SW480 (cell line): Measurements from ENCODE around the gene KRTAP9-1.
A peak's percentile ranks its signal among the peaks of the same experiment; 100 is the strongest.
"Not testable (repeated sequence)": the region's sequence is repeated elsewhere in the genome, so short reads cannot be mapped to it uniquely, and the experiment has no call there.

Source experiments
- DNase-seq: peaks from one replicate; pipeline ENCODE4 v3.0.0-alpha.2; 2016; ENCODE audit warnings: low spot score

The KRTAP9-1 gene, protein sequence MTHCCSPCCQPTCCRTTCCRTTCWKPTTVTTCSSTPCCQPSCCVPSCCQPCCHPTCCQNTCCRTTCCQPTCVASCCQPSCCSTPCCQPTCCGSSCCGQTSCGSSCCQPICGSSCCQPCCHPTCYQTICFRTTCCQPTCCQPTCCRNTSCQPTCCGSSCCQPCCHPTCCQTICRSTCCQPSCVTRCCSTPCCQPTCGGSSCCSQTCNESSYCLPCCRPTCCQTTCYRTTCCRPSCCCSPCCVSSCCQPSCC

DNA sequence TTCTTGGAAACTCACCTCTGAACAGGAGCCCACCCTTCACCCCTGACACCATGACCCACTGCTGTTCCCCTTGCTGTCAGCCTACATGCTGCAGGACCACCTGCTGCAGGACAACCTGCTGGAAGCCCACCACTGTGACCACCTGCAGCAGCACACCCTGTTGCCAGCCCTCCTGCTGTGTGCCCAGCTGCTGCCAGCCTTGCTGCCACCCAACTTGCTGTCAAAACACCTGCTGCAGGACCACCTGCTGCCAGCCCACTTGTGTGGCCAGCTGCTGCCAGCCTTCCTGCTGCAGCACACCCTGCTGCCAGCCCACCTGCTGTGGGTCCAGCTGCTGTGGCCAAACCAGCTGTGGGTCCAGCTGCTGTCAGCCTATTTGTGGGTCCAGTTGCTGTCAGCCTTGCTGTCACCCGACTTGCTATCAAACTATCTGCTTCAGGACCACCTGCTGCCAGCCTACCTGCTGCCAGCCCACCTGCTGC lies at the start of gene KRTAP9-1:
KRTAP9-1 (plus strand) TSS at position 51 of the 482 bp plus-strand sequence; CDS start at position 51, 0 bp downstream.
- not testable (repeated sequence) for DNase-seq

DNA sequence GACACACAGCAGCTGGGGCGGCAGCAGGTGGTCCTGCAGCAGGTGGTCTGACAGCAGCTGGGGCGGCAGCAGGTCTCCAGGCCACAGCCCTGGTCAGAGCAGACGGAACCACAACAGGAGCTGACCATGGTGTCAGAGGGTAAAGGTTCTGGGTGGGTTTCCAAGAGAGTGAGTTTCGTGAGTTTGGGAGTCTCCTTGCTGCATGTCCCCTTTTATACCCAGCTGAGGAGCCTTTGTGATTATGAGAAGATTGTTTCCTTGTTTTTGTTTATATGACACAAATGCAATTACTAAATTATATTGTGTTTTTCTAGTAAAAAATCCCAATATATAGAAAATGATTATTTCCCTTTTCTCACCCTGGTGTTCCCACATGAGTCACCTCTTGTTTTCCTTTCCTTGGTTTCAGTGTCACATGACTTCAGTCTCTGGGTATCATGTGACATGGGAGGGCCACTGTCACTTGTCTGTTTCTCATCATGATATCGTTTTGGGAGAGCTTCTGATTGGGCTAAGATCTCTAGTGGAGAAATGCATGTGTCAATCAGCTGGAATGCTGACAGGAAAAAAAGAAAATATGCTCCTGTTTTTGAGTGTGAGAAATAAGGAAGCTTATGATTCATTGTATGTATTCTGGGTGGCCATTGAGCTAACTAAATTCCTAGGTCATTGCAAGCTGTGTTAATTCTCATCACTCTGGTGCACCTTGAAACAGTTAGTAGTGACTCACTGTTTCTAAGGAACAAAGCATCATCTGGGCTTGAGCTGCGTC lies 49.1 kb upstream of the KRTAP9-1 start, which contains the start of gene KRTAP4-6:
KRTAP4-6 (minus strand) TSS at position 185 of the 772 bp plus-strand sequence; CDS start at position 128, 57 bp downstream.
- peak; percentile 39 for DNase-seq

DNA sequence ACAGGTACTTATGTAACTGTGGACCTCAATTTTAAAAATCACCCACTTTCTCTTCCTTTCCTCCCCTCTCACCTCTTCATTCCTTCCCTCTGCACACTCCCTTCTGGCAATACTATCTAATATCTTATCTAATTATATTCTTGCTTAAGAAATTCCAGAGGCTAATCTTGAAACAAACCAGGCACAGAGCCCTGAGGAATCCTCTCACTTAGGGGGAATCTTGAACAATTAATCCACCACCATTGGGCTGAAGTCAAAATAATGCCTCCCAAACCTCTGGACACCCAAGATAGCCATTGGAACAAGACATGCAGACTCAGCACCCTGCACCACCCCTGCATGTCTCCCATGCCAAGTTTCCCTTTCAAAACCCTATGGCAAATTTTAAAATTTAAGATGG lies 48.3 kb upstream of the KRTAP9-1 start:
- no peak for DNase-seq

DNA sequence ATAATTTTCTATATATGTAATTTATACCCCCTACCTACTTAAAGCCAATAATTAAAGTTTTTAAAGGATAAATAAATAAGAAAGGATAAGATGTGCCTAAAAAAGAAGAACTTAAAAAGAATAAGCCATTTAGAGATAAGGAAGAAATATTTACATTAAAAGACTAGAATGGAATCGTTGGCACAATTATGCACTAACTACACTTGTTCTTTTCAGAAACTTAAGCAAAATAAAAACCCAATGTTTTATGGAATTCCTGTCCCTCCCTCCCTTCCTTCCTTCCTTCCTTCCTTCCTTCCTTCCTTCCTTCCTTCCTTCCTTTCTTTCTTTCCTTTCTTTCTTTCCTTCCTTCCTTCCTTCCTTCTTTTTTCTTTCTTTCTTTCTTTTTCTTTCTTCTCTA lies 44.8 kb upstream of the KRTAP9-1 start:
- DNase-seq = no peak

DNA sequence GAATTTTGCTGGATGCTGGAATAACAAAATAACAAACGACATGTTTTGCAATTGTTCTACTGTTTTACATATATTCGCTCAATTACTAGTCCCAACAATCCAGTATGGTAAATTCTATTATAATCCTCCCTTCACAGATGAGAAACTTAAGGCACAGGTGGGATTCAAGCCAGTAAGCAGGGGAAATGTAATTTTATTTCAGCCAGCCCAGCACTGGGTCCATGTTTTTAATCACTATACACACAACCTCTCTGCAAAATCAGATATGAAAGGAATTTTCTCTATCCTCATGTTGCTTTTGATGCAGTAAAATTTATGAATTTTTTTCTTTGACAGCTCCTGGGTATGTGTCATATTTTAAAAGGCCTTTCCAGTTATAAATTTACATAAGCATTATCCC lies 44.4 kb upstream of the KRTAP9-1 start:
- no peak for DNase-seq

DNA sequence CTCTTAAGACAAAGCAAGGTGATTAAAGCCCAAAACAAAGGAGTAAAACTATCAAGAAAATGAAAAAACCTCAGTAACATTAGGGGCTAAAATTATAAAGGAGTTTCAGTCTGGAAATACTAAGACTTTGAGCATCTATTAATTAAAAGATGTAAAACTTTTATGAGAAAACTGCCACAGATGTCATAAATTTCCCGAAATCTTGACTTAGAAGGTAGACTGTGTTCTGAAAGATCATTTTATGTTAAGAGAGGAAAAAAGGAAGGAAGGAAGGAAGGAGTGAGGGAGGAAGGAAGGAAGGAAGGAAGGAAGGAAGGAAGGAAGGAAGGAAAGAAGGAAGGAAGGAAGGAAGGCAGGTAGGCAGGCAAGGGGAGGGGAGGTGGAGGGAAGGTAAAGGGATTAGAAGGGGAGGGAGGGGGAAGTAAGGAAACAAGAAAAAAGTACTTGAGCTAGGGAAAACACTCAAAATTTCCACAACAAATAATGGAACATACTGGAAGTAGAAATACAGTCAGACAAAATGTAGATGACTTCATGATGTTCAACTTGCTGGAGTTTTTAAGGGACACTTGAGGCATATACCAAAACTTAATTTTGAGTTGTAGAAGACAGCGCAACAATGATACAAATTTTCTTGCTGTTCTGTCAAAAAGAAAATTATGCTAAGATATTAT lies 42.0 kb upstream of the KRTAP9-1 start:
- DNase-seq = no peak

DNA sequence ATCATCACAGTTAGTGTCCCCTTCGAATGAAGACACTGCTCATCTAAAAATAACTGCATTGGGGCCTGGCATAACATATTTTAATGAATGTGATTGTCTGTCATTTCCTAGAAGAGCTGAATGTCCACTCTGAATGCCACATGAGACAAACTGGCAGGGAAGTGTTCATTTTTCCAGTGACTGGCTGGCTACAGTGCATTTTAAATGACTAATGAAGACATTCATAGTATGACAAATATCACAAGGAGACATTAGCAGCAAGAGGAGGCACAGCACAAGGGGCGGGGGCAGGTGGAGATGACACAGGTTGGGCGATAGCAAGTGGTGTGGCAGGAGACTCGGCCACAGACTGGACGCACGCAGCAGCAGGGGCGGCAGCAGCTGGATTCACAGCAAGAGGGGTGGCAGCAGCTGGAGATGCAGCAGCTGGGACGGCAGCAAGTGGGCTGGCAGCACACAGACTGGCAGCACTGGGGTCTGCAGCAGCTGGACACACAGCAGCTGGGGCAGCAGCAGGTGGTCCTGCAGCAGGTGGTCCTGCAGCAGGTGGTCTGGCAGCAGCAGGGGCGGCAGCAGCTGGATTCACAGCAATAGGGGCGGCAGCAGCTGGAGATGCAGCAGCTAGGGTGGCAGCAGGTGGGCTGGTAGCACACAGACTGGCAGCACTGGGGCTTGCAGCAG lies 40.6 kb upstream of the KRTAP9-1 start:
- DNase-seq = not testable (repeated sequence)

DNA sequence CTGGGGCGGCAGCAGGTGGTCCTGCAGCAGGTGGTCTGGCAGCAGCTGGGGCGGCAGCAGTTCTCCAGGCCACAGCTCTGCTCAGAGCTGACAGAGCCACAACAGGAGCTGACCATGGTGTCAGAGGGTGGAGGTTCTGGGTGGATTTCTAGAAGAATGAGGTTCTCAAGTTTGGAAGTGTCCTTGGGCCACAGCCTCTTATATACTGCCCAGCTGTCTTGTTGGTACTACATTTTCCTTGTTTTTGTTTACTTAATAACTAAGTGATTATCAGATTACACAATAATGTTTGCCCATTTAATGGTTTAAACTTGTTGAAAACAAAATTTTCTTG lies 40.1 kb upstream of the KRTAP9-1 start, which contains the start of gene KRTAP4-5:
KRTAP4-5 (minus strand) TSS at position 174 of the 334 bp plus-strand sequence; CDS start at position 116, 58 bp downstream.
- DNase-seq = no peak

DNA sequence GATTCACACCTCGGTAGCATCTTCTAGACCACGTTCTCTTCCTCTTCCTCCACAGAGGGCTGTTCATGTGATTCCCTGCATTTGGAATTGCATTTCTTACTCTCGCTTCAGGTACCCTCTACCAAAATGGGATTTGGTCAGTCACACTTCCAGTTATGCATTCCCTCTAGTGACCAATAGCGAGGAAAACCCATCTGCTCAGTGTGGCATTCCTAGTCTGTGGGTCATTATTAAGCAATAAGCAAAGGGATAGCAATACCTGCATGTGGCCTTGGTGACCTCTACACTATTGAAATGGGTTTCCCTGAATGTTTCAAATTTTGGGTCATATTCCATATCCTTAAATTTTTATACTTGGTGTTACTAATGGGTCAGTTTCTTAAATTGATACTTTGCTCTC lies 39.7 kb upstream of the KRTAP9-1 start:
- no peak for DNase-seq

DNA sequence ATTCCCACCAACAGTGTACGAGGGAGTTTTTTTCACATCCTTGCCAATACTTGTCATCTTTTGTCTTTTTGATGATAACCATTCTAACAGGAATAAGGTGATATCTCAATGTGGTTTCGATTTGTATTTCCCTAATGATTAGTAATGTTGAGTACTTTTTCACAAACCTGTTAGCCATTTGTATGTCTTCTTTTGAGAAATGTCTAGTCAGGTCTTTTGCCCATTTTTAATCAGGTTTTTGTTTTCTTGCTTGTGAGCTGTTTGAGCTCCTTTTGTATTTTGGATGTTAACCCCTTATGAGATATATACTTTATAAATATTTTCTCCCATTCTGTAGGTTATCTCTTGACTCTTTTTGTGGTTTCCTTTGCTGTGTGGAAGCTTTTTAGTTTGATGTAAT lies 38.2 kb upstream of the KRTAP9-1 start:
- no peak for DNase-seq

DNA sequence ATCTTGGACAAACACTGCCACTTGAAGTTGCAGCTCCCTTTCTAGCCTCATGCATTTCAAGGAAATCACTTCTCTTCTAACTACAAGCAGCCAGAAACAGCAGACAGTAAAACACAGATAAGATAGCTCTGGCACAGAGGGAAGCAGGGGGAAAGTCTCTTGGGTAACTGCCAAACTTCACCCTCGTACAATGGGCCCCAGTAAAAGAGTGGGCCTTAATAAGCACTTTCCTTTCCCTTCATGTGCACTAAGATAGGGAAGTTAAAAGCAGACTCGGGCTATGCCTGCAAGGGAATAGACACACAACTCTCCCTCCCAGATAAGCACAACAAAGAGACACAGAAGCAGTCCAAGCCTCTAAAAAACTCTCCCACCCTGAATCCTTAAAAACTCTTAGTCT lies 35.8 kb upstream of the KRTAP9-1 start:
- DNase-seq = no peak

DNA sequence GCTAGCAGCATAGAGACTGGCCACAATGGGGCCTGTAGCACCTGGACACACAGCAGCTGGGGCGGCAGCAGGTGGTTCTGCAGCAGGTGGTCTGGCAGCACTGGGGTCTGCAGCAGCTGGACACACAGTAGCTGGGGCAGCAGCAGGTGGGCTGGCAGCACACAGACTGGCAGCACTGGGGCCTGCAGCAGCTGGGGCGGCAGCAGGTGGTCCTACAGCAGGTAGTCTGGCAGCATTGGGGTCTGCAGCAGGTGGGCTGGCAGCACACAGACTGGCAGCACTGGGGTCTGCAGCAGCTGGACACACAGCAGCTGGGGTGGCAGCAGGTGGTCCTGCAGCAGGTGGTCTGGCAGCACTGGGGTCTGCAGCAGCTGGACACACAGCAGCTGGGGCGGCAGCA lies 29.5 kb upstream of the KRTAP9-1 start:
- not testable (repeated sequence) for DNase-seq

DNA sequence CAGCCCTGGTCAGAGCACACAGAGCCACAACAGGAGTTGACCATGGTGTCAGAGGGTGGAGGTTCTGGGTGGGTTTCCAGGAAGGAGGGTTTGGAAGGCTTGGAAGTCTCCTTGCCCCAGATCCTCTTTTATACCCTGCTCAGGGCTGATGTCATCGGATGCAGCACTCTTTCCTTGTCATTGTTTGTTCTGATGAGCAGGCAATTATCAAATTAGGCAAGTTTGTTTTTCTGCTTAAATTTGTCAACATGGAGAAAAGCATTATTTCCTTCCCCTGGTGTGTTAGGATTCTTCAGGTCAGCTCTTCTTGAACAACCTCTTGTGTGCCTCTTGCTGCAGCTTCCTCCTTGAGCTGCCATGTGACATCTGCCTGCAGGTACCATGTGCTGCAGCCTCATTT lies 29.0 kb upstream of the KRTAP9-1 start, which contains the start of gene KRTAP4-4:
KRTAP4-4 (minus strand) TSS at position 101 of the 400 bp plus-strand sequence; CDS start at position 44, 57 bp downstream.
- no peak for DNase-seq

DNA sequence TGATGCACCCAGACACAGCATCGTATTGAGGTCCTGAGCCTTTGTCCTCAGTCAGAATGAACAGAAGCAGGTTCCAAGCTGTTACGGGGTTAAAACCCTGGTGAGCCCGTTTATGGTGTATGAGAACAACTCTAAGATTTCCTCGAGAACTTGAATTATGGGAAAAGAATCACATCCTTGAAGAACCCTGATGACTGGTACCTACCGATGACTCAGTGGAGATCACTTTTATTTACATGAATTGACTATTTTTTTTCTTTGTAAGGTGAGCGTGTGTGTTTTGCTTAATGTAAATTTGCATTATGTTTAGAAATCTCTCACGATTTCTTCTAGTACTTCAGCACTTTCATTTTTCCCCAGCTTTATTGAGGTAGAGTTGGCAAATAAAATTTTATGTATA lies 25.9 kb upstream of the KRTAP9-1 start:
- no peak for DNase-seq

DNA sequence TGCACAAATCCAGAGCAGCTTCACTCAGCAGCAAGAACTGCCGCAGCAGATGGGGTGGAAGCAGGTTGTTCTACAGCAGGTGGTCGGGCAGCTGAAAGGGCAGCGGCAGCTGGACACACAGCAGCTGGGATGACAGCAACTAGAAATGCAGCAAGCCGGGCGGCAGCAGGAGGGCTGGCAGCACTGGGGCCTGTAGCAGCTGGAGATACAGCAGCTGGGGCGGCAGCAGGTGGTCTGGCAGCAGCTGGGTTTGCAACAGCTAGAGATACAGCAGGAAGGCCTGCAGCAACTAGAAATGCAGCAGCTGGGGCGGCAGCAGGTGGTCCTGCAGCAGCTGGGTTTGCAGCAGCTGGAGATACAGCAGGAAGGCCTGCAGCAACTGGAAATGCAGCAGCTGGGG lies 22.1 kb upstream of the KRTAP9-1 start:
- no peak for DNase-seq

DNA sequence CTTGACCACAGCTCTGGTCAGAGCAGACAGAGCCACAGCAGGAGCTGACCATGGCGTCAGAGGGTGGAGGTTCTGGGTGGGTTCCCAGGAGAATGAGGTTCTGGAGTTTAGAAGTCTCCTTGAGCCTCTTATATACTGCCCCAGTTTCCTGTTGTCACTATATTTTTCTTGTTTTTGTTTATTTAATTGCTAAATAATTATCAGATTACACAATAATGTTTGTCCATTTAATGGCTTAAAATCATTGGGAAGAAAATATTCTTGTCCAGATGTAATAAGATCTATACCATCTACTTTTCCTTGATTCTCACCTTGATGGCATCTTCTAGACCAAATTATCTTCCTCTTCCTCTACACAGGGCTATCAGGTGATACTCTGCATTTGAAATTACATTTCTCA lies 21.6 kb upstream of the KRTAP9-1 start, which contains the start of gene KRTAP4-3:
KRTAP4-3 (minus strand) TSS at position 101 of the 400 bp plus-strand sequence; CDS start at position 52, 49 bp downstream.
- DNase-seq = no peak

DNA sequence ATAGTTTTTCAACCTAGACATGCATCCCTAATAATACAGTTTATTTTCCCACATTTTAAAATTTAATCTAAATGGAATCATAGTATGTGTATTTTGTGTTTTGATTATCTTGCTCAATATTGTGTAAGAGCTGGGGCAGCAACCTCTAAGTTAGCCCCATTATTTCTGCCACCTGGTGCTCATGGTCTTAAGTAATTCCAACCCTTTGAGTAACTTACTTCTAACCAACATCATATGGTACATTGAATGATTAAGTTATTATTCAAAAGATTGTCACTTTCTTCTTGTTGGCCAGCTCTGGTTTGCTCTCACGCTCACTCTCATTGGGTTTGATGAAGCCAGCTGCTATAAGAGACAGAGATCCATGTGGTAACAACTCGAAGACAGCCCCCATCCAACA lies 17.8 kb upstream of the KRTAP9-1 start:
- DNase-seq = no peak

DNA sequence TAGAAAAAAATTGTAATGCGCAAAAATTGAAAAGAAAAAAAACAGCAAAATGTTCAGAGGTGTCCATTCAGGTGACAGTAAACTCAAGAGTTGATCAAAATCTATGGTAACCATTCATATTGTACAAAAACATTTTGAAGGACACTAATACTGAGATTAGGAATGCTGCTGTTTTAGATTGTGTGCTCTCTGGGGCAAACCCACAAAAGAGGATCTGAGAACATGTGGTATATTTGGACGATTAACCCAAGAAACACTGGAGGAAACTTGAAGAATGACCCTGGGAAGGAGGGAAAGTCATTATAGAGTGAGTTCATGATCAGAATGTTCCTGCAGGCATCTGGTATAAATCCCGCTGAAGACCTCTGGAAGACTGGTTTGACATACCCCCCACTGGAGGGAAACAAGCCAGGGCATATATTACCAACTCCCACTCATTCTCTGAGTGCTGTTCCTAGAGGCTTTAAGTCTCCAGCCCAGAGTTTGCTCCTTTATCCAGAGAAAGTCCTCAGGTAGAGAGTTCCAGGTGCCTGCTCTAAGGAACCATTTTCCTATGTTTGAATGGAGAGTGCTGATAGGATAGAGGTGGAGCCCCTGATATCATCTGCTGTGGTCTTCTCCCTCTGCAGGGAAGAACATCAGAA lies 12.8 kb upstream of the KRTAP9-1 start:
- DNase-seq = no peak

DNA sequence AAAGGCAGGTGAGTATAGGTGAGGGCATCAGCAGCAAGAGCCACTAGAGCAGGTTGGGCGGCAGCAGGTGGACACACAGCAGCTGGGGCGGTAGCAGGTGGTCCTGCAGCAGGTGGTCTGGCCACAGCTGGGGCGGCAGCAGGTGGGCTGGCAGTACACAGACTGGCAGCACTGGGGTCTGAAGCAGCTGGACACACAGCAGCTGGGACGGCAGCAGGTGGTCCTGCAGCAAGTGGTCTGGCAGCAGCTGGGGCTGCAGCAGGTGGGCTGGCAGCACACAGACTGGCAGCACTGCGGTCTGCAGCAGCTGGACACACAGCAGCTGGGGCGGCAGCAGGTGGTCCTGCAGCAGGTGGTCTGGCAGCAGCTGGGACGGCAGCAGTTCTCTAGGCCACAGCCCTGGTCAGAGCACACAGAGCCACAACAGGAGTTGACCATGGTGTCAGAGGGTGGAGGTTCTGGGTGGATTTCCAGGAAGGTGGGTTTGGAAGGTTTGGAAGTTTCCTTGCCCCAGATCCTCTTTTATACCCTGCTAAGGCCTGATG lies 11.9 kb upstream of the KRTAP9-1 start, which contains the start of gene KRTAP4-2:
KRTAP4-2 (minus strand) TSS at position 495 of the 545 bp plus-strand sequence; CDS start at position 438, 57 bp downstream.
- DNase-seq = no peak

DNA sequence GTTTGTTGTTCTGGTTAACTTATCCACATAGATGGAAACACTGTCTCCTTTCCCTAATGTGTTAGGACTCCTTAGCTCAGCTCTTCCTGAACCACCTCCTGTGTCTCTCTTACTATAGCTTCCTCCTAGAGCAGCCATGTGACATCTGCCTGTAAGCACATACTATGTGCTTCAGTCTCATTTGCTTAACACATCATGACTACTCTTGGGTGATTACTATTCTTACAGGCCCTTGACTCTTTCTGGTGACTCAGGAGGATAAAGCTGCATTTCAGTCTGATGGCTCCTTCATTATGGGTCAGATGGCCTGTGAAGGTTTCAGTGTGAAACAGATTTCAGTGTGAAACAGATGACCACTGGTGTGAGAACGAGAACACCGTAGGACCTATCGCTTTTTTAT lies 11.3 kb upstream of the KRTAP9-1 start:
- DNase-seq = no peak
